Stimulated activated CD8-positive, alpha-beta memory T cell treated with anti-CD3 and anti-CD28 coated beads, Interleukin-12 subunit alpha, Interleukin-12 subunit beta, amount 100 ng/mL, for 4 hours (primary cell): ENCODE measurements around the gene VAPA.
A peak's percentile ranks its signal among the peaks of the same experiment; 100 is the strongest.

Source experiments
- DNase-seq: peaks from one replicate; pipeline ENCODE4 v3.0.0-alpha.2; 2020; ENCODE audit warnings: low read depth

VAPA gene

GRCh38 chr18:9941103-9941502 is 27.3 kb downstream of the VAPA start:
- no peak for DNase-seq

GRCh38 chr18:9941660-9942059 is 27.8 kb downstream of the VAPA start:
- no peak for DNase-seq

- no peak for DNase-seq
These were observed 29.5 kb downstream of the VAPA start for GRCh38 chr18:9943311-9943710.

- no peak for DNase-seq
These were observed 31.0 kb downstream of the VAPA start for GRCh38 chr18:9944805-9945204.

GRCh38 chr18:9946831-9947230 is 33.0 kb downstream of the VAPA start:
- no peak for DNase-seq

GRCh38 chr18:9947248-9947647 is 33.4 kb downstream of the VAPA start:
- DNase-seq, result no peak

- DNase-seq, result no peak
These were observed 35.5 kb downstream of the VAPA start for GRCh38 chr18:9949315-9949714.

GRCh38 chr18:9949861-9950260 is 36.0 kb downstream of the VAPA start:
- DNase-seq, result no peak

GRCh38 chr18:9950289-9951016 is 36.6 kb downstream of the VAPA start:
- DNase-seq, result no peak

- DNase-seq, result no peak
These were observed 37.4 kb downstream of the VAPA start for GRCh38 chr18:9951022-9951859.

- no peak for DNase-seq
These were observed 39.0 kb downstream of the VAPA start for GRCh38 chr18:9952633-9953416.

- DNase-seq, result no peak
These were observed 45.1 kb downstream of the VAPA start for GRCh38 chr18:9958861-9959399.

- DNase-seq, result no peak
These were observed 45.7 kb downstream of the VAPA start for GRCh38 chr18:9959564-9959963.

GRCh38 chr18:9960258-9960904 is 46.6 kb downstream of the VAPA start:
- no peak for DNase-seq

GRCh38 chr18:9961041-9961440 is 47.2 kb downstream of the VAPA start:
- DNase-seq, result no peak

- no peak for DNase-seq
These were observed 52.2 kb downstream of the VAPA start for GRCh38 chr18:9965711-9966624.

GRCh38 chr18:9968081-9968848 is 54.4 kb downstream of the VAPA start:
- no peak for DNase-seq

GRCh38 chr18:9969247-9969646 is 55.4 kb downstream of the VAPA start:
- DNase-seq, result no peak

GRCh38 chr18:9971313-9971920 is 57.6 kb downstream of the VAPA start:
- DNase-seq, result peak; percentile 27

GRCh38 chr18:9973470-9973869 is 59.7 kb downstream of the VAPA start:
- no peak for DNase-seq
